Pons (tissue), 1 donor: Measurements from ENCODE around the gene LZTS2.

ENCODE experiments used
- DNase-seq: peaks from one replicate; pipeline ENCODE4 v3.0.0-alpha.2; 2016; ENCODE audit warnings: low spot score

The LZTS2 gene

GRCh38 chr10:100979791-100980272 lies 19.8 kb upstream of the LZTS2 start:
- DNase-seq = no peak

GRCh38 chr10:100980311-100980710 lies 19.3 kb upstream of the LZTS2 start:
- DNase-seq = no peak

GRCh38 chr10:100980711-100981110 lies 18.9 kb upstream of the LZTS2 start:
- no peak for DNase-seq

- DNase-seq = no peak
Observed at GRCh38 chr10:100981178-100981772, 18.3 kb upstream of the LZTS2 start.

GRCh38 chr10:100982916-100983830 lies 16.4 kb upstream of the LZTS2 start:
- peak; percentile 49 for DNase-seq

GRCh38 chr10:100983868-100984671 lies 15.5 kb upstream of the LZTS2 start:
- DNase-seq = no peak

GRCh38 chr10:100984672-100985177 lies 14.9 kb upstream of the LZTS2 start:
- DNase-seq = no peak

- no peak for DNase-seq
Observed at GRCh38 chr10:100985336-100985735, 14.3 kb upstream of the LZTS2 start.

GRCh38 chr10:100986623-100986951 lies 13.0 kb upstream of the LZTS2 start:
- DNase-seq = no peak

- DNase-seq = peak; percentile 85
Observed at GRCh38 chr10:100986952-100987684, 12.5 kb upstream of the LZTS2 start, which contains the start of the genes MRPL43 and TWNK. Gene MRPL43 (minus strand): TSS chr10:100987497. CDS start chr10:100987443, 54 bp downstream. Gene TWNK (plus strand): TSS chr10:100987543. CDS start chr10:100988211, 668 bp downstream.

GRCh38 chr10:100987685-100988049 lies 11.9 kb upstream of the LZTS2 start:
- DNase-seq = no peak

GRCh38 chr10:100988166-100988565 lies 11.4 kb upstream of the LZTS2 start:
- no peak for DNase-seq

GRCh38 chr10:100989088-100989487 lies 10.5 kb upstream of the LZTS2 start:
- DNase-seq = no peak

GRCh38 chr10:100993986-100994708 lies 5.5 kb upstream of the LZTS2 start:
- DNase-seq = peak; percentile 89

- no peak for DNase-seq
Observed at GRCh38 chr10:100995181-100995580, 4.4 kb upstream of the LZTS2 start.

GRCh38 chr10:100996678-100997359 lies 2.8 kb upstream of the LZTS2 start:
- DNase-seq = no peak

GRCh38 chr10:100997360-100998182 lies 2.0 kb upstream of the LZTS2 start:
- DNase-seq = peak; percentile 74

- DNase-seq = peak; percentile 97
Observed at GRCh38 chr10:100998183-100998990, 1.2 kb upstream of the LZTS2 start.
